Hepatocyte (in vitro differentiated cells): ENCODE data around the gene HOXB7. TPM values are rescaled to one million over a fixed set of nuclear protein-coding genes. Genes with fewer than 3 reads are reported as not detected.

Experiments used
- DNase-seq: peaks from one replicate; pipeline ENCODE4 v3.0.0-alpha.2; 2016; ENCODE audit warnings: low spot score
- H2AFZ ChIP-seq: fragments of 200-600 bp; sonication (generic); 2 replicates; pipeline ENCODE4 v1.6.0; 2016; ENCODE audit warnings: antibody characterized with exemption, mild to moderate bottlenecking
- H3K27ac ChIP-seq: fragments of 200-600 bp; sonication (generic); 2 replicates; pipeline ENCODE4 v1.5.1; 2016; ENCODE audit warnings: mild to moderate bottlenecking
- H3K27me3 ChIP-seq: fragments of 200-600 bp; sonication (generic); 2 replicates; pipeline ENCODE4 v1.6.1; 2016
- H3K36me3 ChIP-seq: fragments of 200-600 bp; sonication (generic); replicated peaks from 2 replicates; pipeline ENCODE4 v1.5.1; 2016; ENCODE audit warnings: low read depth; ENCODE audit not compliant: insufficient read depth
- H3K4me1 ChIP-seq: fragments of 200-600 bp; sonication (generic); 2 replicates; pipeline ENCODE4 v1.5.1; 2016; ENCODE audit warnings: mild to moderate bottlenecking, moderate library complexity; ENCODE audit not compliant: insufficient read depth
- H3K4me2 ChIP-seq: fragments of 200-600 bp; sonication (generic); 2 replicates; pipeline ENCODE4 v1.6.0; 2016
- H3K4me3 ChIP-seq: fragments of 200-600 bp; sonication (generic); 2 replicates; pipeline ENCODE4 v1.5.1; 2016; ENCODE audit warnings: mild to moderate bottlenecking
- H3K79me2 ChIP-seq: fragments of 200-600 bp; sonication (generic); 2 replicates; pipeline ENCODE4 v1.6.0; 2017; ENCODE audit warnings: mild to moderate bottlenecking
- H3K9me2 ChIP-seq: fragments of 200-600 bp; sonication (generic); replicated peaks from 2 replicates; pipeline ENCODE4 v1.6.0; 2017; ENCODE audit warnings: mild to moderate bottlenecking; ENCODE audit not compliant: insufficient read depth
- H3K9me3 ChIP-seq: fragments of 200-600 bp; sonication (generic); 2 replicates; pipeline ENCODE4 v1.5.1; 2016; ENCODE audit warnings: low read depth, mild to moderate bottlenecking
- H4K20me1 ChIP-seq: fragments of 200-600 bp; sonication (generic); 2 replicates; pipeline ENCODE4 v1.6.0; 2016; ENCODE audit warnings: mild to moderate bottlenecking; ENCODE audit not compliant: insufficient read depth, poor library complexity, severe bottlenecking
- CTCF ChIP-seq: fragments of 200-600 bp; sonication (generic); IDR thresholded peaks from 2 replicates; pipeline ENCODE4 v1.5.1; 2016; ENCODE audit warnings: antibody characterized with exemption, mild to moderate bottlenecking; ENCODE audit not compliant: poor library complexity
- EZH2 ChIP-seq: fragments of 200-600 bp; sonication (generic); IDR thresholded peaks from 2 replicates; pipeline ENCODE4 v1.6.1; 2016; ENCODE audit warnings: antibody characterized with exemption, mild to moderate bottlenecking, borderline replicate concordance
- EZH2phosphoT487 ChIP-seq: fragments of 200-600 bp; sonication (generic); IDR thresholded peaks from one replicate; pipeline ENCODE4 v1.6.1; 2018; ENCODE audit warnings: antibody characterized with exemption, mild to moderate bottlenecking, low read depth, moderate library complexity; ENCODE audit not compliant: unreplicated experiment, severe bottlenecking
- WGBS: methylation state at CpG from one replicate; pipeline ENCODE4 v1.1.6; 2016; ENCODE audit warnings: low lambda C conversion rate; ENCODE audit errors: missing lambda C conversion rate; 5-methylcytosine and 5-hydroxymethylcytosine counted together
- polyA plus RNA-seq: library from polyadenylated mRNA; unstranded; fragments of >200 nt; fragmentation: Nextera tagmentation; extraction: Ambion mirVana; gene quantifications from 2 replicates; pipeline ENCODE4 v1.2.1, GENCODE V29; 2016
- total RNA-seq: library from RNA; depleted of rRNA; stranded (reverse); fragments of >200 nt; gene quantifications from 2 replicates; pipeline ENCODE4 v1.2.3, GENCODE V29; 2014

The HOXB7 gene
- total and polyA plus RNA-seq, 2 experiments from 2014 or later = 4.1 to 13.7 TPM

- Histone ChIP-seq H3K4me2 (no peak overlapping the region), H3K4me1 (no peaks in the 10 kb centered on the region), H3K79me2 (no peaks in the 10 kb centered on the region), H2AFZ (peak overlapping the region; percentile 60), H3K4me3 (no peak overlapping the region), H3K9me2 (no peaks in the 10 kb centered on the region), H3K27me3 (peaks cover 98% of the 10 kb centered on the region), H4K20me1 (no peaks in the 10 kb centered on the region), H3K9me3 (no peaks in the 10 kb centered on the region), H3K36me3 (no peaks in the 10 kb centered on the region), H3K27ac (no peak overlapping the region)
- no peak for DNase-seq
- WGBS = 32% methylated on average over 7 of the region's 7 CpGs
- TF ChIP-seq EZH2 (peak; percentile 8), CTCF (no peak), EZH2phosphoT487 (no peak)
Measured at GRCh38 chr17:48632579-48633265, 21.9 kb upstream of the HOXB7 start.

- Histone ChIP-seq H3K4me2 (no peak overlapping the region), H3K27me3 (peaks cover 98% of the 10 kb centered on the region), H3K4me1 (no peaks in the 10 kb centered on the region), H2AFZ (no peak overlapping the region), H3K36me3 (no peaks in the 10 kb centered on the region), H3K9me3 (no peaks in the 10 kb centered on the region), H4K20me1 (no peaks in the 10 kb centered on the region), H3K9me2 (no peaks in the 10 kb centered on the region), H3K27ac (no peak overlapping the region), H3K4me3 (no peak overlapping the region), H3K79me2 (no peaks in the 10 kb centered on the region)
- DNase-seq = no peak
- WGBS = 37% methylated on average over 7 of the region's 7 CpGs
- TF ChIP-seq EZH2 = no peak
- no peak for TF ChIP-seq EZH2phosphoT487
- TF ChIP-seq CTCF = no peak
Measured at GRCh38 chr17:48631693-48632578, 21.1 kb upstream of the HOXB7 start.

- Histone ChIP-seq H3K9me3 (no peaks in the 10 kb centered on the region), H3K27ac (no peak overlapping the region), H3K27me3 (peaks cover 99% of the 10 kb centered on the region), H2AFZ (no peak overlapping the region), H3K79me2 (no peaks in the 10 kb centered on the region), H3K4me2 (no peak overlapping the region), H3K9me2 (no peaks in the 10 kb centered on the region), H4K20me1 (no peaks in the 10 kb centered on the region), H3K4me1 (peaks cover 6% of the 10 kb centered on the region), H3K36me3 (no peaks in the 10 kb centered on the region), H3K4me3 (no peak overlapping the region)
- TF ChIP-seq EZH2 = no peak
- no peak for TF ChIP-seq EZH2phosphoT487
- no peak for TF ChIP-seq CTCF
- DNase-seq = no peak
- WGBS = 24% methylated on average over 15 of the region's 15 CpGs
Measured at GRCh38 chr17:48630925-48631692, 20.3 kb upstream of the HOXB7 start.
